HL-60 (cell line): Measurements from ENCODE around the gene MOB1B.

Experiments
- DNase-seq, 2 experiments: peaks; one replicate each; pipeline ENCODE4 v3.0.0-alpha.2; 2010 to 2020; ENCODE audit warnings: low read depth in 1 of 2, low spot score in 1 of 2
- H3K27ac ChIP-seq: fragments of 250-450 bp; sonication (Bioruptor Pico); replicated peaks from 2 replicates; pipeline ENCODE4 v1.5.1; 2020; ENCODE audit warnings: mild to moderate bottlenecking, moderate library complexity
- H3K27me3 ChIP-seq: fragments of 250-450 bp; sonication (Bioruptor Pico); 2 replicates; pipeline ENCODE4 v1.5.1; 2021; ENCODE audit warnings: mild to moderate bottlenecking, moderate library complexity; ENCODE audit not compliant: insufficient read depth, poor library complexity, severe bottlenecking
- H3K4me3 ChIP-seq: replicated peaks from 2 replicates; pipeline ENCODE4 v1.5.1; 2011; ENCODE audit warnings: mild to moderate bottlenecking, control low read depth, low read length; ENCODE audit not compliant: insufficient read depth
- GABPA ChIP-seq: IDR thresholded peaks from 2 replicates; pipeline ENCODE4 v1.6.1; 2012; ENCODE audit warnings: low read depth
- POLR2AphosphoS5 ChIP-seq: IDR thresholded peaks from 2 replicates; pipeline ENCODE4 v1.6.1; 2012; ENCODE audit warnings: low read depth
- SPI1 ChIP-seq: IDR thresholded peaks from 2 replicates; pipeline ENCODE4 v1.6.1; 2012; ENCODE audit warnings: low read depth, mild to moderate bottlenecking, borderline replicate concordance
- TF ChIP-seq, protein P1 (sequence below): IDR thresholded peaks from 2 replicates; pipeline ENCODE4 v1.6.1; 2012; ENCODE audit warnings: low read depth; ENCODE audit not compliant: insufficient replicate concordance
- TF ChIP-seq, protein P2 (sequence below): IDR thresholded peaks from one replicate; pipeline ENCODE4 v1.5.1; 2011; ENCODE audit warnings: low read length, control low read depth, inconsistent platforms; ENCODE audit not compliant: insufficient read depth

The MOB1B gene

DNA sequence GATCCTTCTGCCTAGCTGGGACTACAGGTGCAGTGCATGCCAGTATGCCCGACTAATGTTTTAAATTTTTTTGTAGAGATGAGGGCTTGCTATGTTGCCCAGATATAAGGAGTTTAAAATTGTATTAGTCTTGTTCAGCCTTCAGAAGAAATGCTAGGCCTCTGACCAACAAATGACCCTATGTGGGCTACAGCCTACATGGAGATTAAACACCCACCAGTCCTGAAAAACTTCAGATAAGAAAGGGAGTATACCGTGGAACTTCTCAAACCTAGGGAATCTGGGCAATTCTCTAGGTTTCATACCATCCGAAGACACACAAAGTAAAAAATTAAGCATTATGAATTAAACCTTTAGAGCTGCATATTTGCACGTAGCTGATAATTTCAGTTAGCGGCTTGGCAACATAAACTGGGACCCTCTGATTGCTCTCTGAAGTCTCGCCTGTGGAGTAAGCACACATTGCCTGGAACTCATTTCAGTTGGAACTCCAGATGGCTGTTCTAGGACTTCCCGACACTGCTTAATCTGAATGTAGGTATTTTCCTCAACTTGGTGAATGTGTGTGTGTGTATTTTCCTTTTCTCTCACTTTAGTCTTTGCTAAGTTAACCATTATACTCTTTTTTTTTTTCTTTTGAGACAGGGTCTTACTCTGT, 33.0 kb downstream of the MOB1B start:
- Histone ChIP-seq H3K27ac (no peak overlapping the region), H3K27me3 (no peaks in the 10 kb centered on the region), H3K4me3 (no peak overlapping the region)
- TF ChIP-seq POLR2AphosphoS5 (no peak), SPI1 (no peak)
- DNase-seq, result no peak

DNA sequence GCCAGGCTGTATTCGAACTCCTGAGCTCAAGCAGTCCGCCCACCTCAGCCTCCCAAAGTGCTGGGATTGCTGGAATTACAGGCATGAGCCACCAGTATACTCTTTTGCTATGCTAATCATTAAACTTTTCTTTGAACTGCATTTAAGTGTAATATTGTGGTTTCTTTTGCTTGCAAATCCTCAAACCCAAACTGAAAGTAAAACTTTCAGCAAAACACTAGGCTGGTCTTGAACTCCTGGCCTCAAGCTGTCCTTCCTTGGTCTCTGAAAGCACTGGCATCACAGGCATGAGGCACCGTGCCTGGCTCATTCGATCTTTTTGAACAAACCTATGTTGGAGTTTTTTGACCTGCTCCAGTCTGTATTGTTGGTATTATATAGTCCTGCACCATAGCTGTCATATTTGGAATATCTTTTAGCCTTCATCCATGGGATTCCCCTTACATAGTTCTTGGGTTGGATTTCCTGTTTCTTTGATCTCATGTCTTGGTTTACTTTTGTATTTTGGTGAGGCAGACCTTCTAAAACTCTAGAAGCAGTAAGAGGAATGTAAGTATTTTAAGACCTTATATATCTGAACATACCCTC, 34.1 kb downstream of the MOB1B start:
- no peak overlapping the region for H3K4me3 ChIP-seq
- no peak overlapping the region for H3K27ac ChIP-seq
- TF ChIP-seq SPI1 (no peak), POLR2AphosphoS5 (no peak), GABPA (no peak)
- TF ChIP-seq, protein P1, sequence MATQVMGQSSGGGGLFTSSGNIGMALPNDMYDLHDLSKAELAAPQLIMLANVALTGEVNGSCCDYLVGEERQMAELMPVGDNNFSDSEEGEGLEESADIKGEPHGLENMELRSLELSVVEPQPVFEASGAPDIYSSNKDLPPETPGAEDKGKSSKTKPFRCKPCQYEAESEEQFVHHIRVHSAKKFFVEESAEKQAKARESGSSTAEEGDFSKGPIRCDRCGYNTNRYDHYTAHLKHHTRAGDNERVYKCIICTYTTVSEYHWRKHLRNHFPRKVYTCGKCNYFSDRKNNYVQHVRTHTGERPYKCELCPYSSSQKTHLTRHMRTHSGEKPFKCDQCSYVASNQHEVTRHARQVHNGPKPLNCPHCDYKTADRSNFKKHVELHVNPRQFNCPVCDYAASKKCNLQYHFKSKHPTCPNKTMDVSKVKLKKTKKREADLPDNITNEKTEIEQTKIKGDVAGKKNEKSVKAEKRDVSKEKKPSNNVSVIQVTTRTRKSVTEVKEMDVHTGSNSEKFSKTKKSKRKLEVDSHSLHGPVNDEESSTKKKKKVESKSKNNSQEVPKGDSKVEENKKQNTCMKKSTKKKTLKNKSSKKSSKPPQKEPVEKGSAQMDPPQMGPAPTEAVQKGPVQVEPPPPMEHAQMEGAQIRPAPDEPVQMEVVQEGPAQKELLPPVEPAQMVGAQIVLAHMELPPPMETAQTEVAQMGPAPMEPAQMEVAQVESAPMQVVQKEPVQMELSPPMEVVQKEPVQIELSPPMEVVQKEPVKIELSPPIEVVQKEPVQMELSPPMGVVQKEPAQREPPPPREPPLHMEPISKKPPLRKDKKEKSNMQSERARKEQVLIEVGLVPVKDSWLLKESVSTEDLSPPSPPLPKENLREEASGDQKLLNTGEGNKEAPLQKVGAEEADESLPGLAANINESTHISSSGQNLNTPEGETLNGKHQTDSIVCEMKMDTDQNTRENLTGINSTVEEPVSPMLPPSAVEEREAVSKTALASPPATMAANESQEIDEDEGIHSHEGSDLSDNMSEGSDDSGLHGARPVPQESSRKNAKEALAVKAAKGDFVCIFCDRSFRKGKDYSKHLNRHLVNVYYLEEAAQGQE, result no peak
- TF ChIP-seq, protein P2, sequence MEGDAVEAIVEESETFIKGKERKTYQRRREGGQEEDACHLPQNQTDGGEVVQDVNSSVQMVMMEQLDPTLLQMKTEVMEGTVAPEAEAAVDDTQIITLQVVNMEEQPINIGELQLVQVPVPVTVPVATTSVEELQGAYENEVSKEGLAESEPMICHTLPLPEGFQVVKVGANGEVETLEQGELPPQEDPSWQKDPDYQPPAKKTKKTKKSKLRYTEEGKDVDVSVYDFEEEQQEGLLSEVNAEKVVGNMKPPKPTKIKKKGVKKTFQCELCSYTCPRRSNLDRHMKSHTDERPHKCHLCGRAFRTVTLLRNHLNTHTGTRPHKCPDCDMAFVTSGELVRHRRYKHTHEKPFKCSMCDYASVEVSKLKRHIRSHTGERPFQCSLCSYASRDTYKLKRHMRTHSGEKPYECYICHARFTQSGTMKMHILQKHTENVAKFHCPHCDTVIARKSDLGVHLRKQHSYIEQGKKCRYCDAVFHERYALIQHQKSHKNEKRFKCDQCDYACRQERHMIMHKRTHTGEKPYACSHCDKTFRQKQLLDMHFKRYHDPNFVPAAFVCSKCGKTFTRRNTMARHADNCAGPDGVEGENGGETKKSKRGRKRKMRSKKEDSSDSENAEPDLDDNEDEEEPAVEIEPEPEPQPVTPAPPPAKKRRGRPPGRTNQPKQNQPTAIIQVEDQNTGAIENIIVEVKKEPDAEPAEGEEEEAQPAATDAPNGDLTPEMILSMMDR, result no peak
- H3K27me3 ChIP-seq, result no peaks in the 10 kb centered on the region
- no peak for DNase-seq

DNA sequence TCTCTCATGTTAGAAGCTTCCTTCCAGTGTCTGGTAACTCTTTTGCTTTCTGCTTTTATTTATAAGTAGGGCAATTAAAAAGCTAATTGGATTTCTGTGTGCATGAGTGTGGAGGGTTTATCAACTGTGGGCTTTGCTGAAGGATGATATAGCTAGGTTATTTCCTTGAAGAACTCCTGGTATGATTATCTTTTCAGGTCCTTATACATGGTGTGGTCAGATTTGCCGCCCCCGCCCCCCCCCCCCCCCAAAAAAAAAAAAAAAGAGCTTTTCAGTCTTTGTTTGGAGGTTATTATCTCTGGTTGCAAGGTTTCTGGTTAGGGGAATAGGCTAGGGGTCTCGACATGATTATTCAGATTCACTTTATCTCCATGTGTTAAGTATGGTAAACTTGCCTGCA, 35.9 kb downstream of the MOB1B start:
- Histone ChIP-seq H3K4me3 (no peak overlapping the region), H3K27me3 (no peaks in the 10 kb centered on the region), H3K27ac (no peak overlapping the region)
- no peak for DNase-seq
- TF ChIP-seq, protein P1, result no peak
- no peak for TF ChIP-seq GABPA
- no peak for TF ChIP-seq SPI1
- TF ChIP-seq, protein P2, result no peak
- no peak for TF ChIP-seq POLR2AphosphoS5

DNA sequence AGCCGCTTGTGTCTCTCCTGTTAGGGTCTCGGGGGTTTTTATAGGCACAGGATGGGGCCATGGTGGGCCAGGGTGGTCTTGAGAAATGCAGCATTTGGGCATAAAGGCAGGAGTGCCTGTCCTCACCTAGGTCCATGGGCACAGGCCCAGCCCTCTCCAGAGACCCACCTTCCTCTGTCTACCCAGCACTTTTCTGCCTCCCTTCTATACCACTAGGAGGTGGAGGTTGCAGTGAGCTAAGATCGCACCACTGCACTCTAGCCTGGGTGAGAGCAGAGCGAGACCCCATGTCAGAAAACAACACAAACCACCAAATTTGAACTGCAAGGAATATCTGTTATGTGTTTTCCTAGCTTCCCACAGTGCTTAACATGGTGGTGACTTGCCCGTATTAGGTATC, 38.0 kb downstream of the MOB1B start:
- Histone ChIP-seq H3K27me3 (no peaks in the 10 kb centered on the region), H3K27ac (no peak overlapping the region), H3K4me3 (no peak overlapping the region)
- DNase-seq, result no peak
- TF ChIP-seq, protein P1, result no peak
- TF ChIP-seq, protein P2, result no peak
